IMR-90 (cell line): ENCODE measurements around the gene LCN12. TPM values are rescaled to one million over a fixed set of nuclear protein-coding genes. Genes with fewer than 3 reads are reported as not detected.

ENCODE experiments used
- ATAC-seq: fragments of 200-7000 bp; cut with Tn5 transposase; 2 replicates; pipeline ENCODE4 v1.9.1; 2020; ENCODE audit warnings: low read depth, mild to moderate bottlenecking, moderate library complexity
- BruUV-seq: library from RNA; stranded (reverse); fragments of 400-500 nt; replicated peaks from 2 replicates; lab custom pipeline; 2021; lab: Mats Ljungman, UMichigan
- CTCF ChIA-PET: fragments of 300-600 bp; formaldehyde crosslinking; extraction: SDS; loops from one replicate; lab custom pipeline; 2021; ENCODE audit warnings: antibody characterized with exemption; lab: Yijun Ruan, JAX
- POLR2A ChIA-PET: fragments of 300-600 bp; sonication (Branson Sonifier 250); formaldehyde crosslinking; loops from one replicate; lab custom pipeline; 2022; ENCODE audit warnings: antibody characterized with exemption; ENCODE audit not compliant: unreplicated experiment; lab: Charles Lee
- DNase-seq: peaks from one replicate; pipeline ENCODE4 v3.0.0; 2013
- H2AFZ ChIP-seq: replicated peaks from 2 replicates; pipeline ENCODE3; 2013; ENCODE audit warnings: low read length, mild to moderate bottlenecking; ENCODE audit not compliant: poor library complexity
- H2AK5ac ChIP-seq: 2 replicates; pipeline ENCODE4 v1.6.1; 2013; ENCODE audit warnings: low read depth, low read length, inconsistent platforms
- H2AK9ac ChIP-seq: replicated peaks from 2 replicates; pipeline ENCODE3; 2013; ENCODE audit warnings: mild to moderate bottlenecking, low read depth, low read length, moderate library complexity; ENCODE audit not compliant: poor library complexity
- H2BK120ac ChIP-seq: 2 replicates; pipeline ENCODE4 v1.6.1; 2013; ENCODE audit warnings: low read depth, low read length, inconsistent platforms
- H2BK15ac ChIP-seq: 3 replicates; pipeline ENCODE4 v1.6.1; 2013; ENCODE audit warnings: low read depth, low read length, inconsistent platforms
- H2BK20ac ChIP-seq: 2 replicates; pipeline ENCODE4 v1.6.1; 2013; ENCODE audit warnings: low read depth, mild to moderate bottlenecking, inconsistent platforms, low read length, moderate library complexity
- H2BK5ac ChIP-seq: 2 replicates; pipeline ENCODE4 v1.6.1; 2013; ENCODE audit warnings: mild to moderate bottlenecking, low read depth, low read length, inconsistent platforms; ENCODE audit not compliant: poor library complexity, severe bottlenecking
- H3K14ac ChIP-seq: replicated peaks from 2 replicates; pipeline ENCODE4 v1.6.1; 2013; ENCODE audit warnings: low read depth, low read length, inconsistent platforms
- H3K18ac ChIP-seq: 2 replicates; pipeline ENCODE4 v1.6.1; 2013; ENCODE audit warnings: low read depth, low read length, control low read depth
- H3K23ac ChIP-seq: 2 replicates; pipeline ENCODE4 v1.6.1; 2013; ENCODE audit warnings: low read depth, low read length, inconsistent platforms
- H3K27ac ChIP-seq: 2 replicates; pipeline ENCODE4 v1.5.1; 2013; ENCODE audit warnings: mild to moderate bottlenecking, control low read depth, low read length; ENCODE audit not compliant: insufficient read depth
- H3K27me3 ChIP-seq: 2 replicates; pipeline ENCODE4 v1.6.1; 2013; ENCODE audit warnings: low read length; ENCODE audit not compliant: control insufficient read depth, insufficient read depth
- H3K36me3 ChIP-seq: 2 replicates; pipeline ENCODE4 v1.6.1; 2013; ENCODE audit warnings: low read length, mixed read lengths; ENCODE audit not compliant: control insufficient read depth, insufficient read depth
- H3K4ac ChIP-seq: 2 replicates; pipeline ENCODE4 v1.6.1; 2013; ENCODE audit warnings: low read depth, low read length, inconsistent platforms
- H3K4me1 ChIP-seq: 2 replicates; pipeline ENCODE4 v1.6.1; 2013; ENCODE audit warnings: low read length, mixed read lengths; ENCODE audit not compliant: control insufficient read depth, insufficient read depth
- H3K4me2 ChIP-seq: 2 replicates; pipeline ENCODE4 v1.6.1; 2013; ENCODE audit warnings: low read depth, mild to moderate bottlenecking, control low read depth, low read length, moderate library complexity
- H3K4me3 ChIP-seq: 2 replicates; pipeline ENCODE4 v1.5.1; 2013; ENCODE audit warnings: low read depth, mild to moderate bottlenecking, control low read depth, low read length, moderate library complexity; ENCODE audit not compliant: insufficient read depth
- H3K56ac ChIP-seq: 2 replicates; pipeline ENCODE4 v1.6.1; 2013; ENCODE audit warnings: low read length, inconsistent platforms; ENCODE audit not compliant: insufficient read depth; ENCODE audit errors: extremely low read depth
- H3K79me1 ChIP-seq, 2 experiments: 2 replicates each; pipeline ENCODE4 v1.6.1; 2013; ENCODE audit warnings: low read length in 2 of 2, inconsistent platforms in 1 of 2, low read depth in 1 of 2
- H3K9ac ChIP-seq: 2 replicates; pipeline ENCODE4 v1.6.1; 2013; ENCODE audit warnings: low read depth, low read length, control low read depth
- H3K9me1 ChIP-seq: 2 replicates; pipeline ENCODE4 v1.6.1; 2013; ENCODE audit warnings: low read length, inconsistent platforms; ENCODE audit not compliant: insufficient read depth
- H3K9me3 ChIP-seq: 2 replicates; pipeline ENCODE4 v1.6.1; 2013; ENCODE audit warnings: low read length; ENCODE audit not compliant: control insufficient read depth, insufficient read depth
- H4K20me1 ChIP-seq: 2 replicates; pipeline ENCODE4 v1.6.1; 2013; ENCODE audit warnings: low read length, inconsistent platforms; ENCODE audit not compliant: insufficient read depth
- H4K5ac ChIP-seq: 2 replicates; pipeline ENCODE4 v1.6.1; 2013; ENCODE audit warnings: mild to moderate bottlenecking, low read depth, low read length, control low read depth
- H4K8ac ChIP-seq, 2 experiments: 2 replicates each; pipeline ENCODE4 v1.6.1; 2013; ENCODE audit warnings: low read depth in 2 of 2, low read length in 2 of 2, control low read depth in 1 of 2, inconsistent platforms in 1 of 2
- H4K91ac ChIP-seq: 2 replicates; pipeline ENCODE4 v1.6.1; 2013; ENCODE audit warnings: low read depth, low read length, inconsistent platforms; ENCODE audit not compliant: insufficient read depth
- CEBPB ChIP-seq: IDR thresholded peaks from 2 replicates; pipeline ENCODE4 v1.6.1; 2012; ENCODE audit warnings: low read depth, low read length, improper control_type of control experiment
- WGBS, 2 experiments: methylation state at CpG; one replicate each; pipeline versions ENCODE4 v1.1.5 to v1.1.7; 2013; ENCODE audit warnings: missing lambda C conversion rate in 2 of 2; ENCODE audit not compliant: insufficient read length in 1 of 2; ENCODE audit errors: extremely low coverage in 2 of 2; 5-methylcytosine and 5-hydroxymethylcytosine counted together
- dilution Hi-C: fragments of 300-500 bp; cut with HindIII; formaldehyde crosslinking; loops from one replicate; pipeline ENCODE4 v1.14.3; 2018; ENCODE audit warnings: low sequenced_read_pairs; ENCODE audit not compliant: unreplicated experiment
- in situ Hi-C: fragments of 300-500 bp; cut with MboI; formaldehyde crosslinking; loops from 3 replicates; pipeline ENCODE4 v1.14.3; 2019; ENCODE audit warnings: low sequenced_read_pairs, inconsistent platforms, mixed read lengths
- intact Hi-C: fragments of 100-400 bp; cut with micrococcal nuclease; formaldehyde crosslinking; loops from 2 replicates; pipeline ENCODE4 v1.10.0; 2022
- polyA plus RNA-seq, 3 experiments: library from polyadenylated mRNA; depleted of rRNA; stranded (reverse); fragments of >200 nt; gene quantifications; 2 replicates each; pipeline ENCODE4 v1.2.3, GENCODE V29; 2012; ENCODE audit warnings: low replicate concordance in 1 of 3
- total RNA-seq: library from RNA; depleted of rRNA; stranded (reverse); fragments of >200 nt; gene quantifications from 2 replicates; pipeline ENCODE4 v1.2.3, GENCODE V29; 2012
- TF ChIP-seq, protein P1 (sequence below): fragments of 150-350 bp; IDR thresholded peaks from 2 replicates; pipeline ENCODE4 v1.6.1; 2017; ENCODE audit warnings: mild to moderate bottlenecking, antibody characterized with exemption, low read length, low read depth

Gene LCN12
- total and polyA plus RNA-seq, 2 of the 4 experiments (the other 2 are of a cell fraction), result 0.12 TPM; not detected in 1

DNA sequence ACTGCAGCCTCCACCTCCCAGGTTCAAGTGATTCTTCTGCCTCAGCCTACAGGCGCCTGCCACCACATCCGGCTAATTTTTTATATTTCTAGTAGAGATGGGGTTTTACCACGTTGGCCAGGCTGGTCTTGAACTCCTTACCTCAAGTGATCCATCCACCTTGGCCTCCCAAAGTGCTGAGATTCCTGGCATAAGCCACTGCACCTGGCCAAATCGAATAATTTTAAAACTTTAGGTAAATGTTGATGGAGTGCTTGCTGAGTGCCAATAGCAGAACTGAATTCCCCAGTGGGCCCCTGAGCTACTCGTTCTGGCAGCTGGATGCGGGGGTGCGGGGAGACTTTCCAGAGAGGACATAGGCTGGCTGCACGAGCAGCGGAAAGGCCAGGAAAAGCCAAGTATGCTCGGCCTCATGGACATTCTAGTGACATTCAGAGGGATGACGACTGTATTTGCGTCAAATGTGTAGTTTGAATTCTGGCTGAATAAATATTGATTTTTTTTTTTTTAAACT lies 49.0 kb upstream of the LCN12 start:
- H3K4ac ChIP-seq, result no peak overlapping the region
- no peak for ATAC-seq
- H3K56ac ChIP-seq, result no peak overlapping the region
- H3K4me2 ChIP-seq, result no peak overlapping the region
- H3K9me3 ChIP-seq, result no peaks in the 10 kb centered on the region
- no peak overlapping the region for H2BK15ac ChIP-seq
- peaks cover 3 to 51% of the 10 kb centered on the region in 2 experiments for H3K79me1 ChIP-seq
- no peak overlapping the region for H3K18ac ChIP-seq
- H3K9ac ChIP-seq, result no peak overlapping the region
- POLR2A ChIA-PET, result no interaction called here
- no peak overlapping the region for H2AFZ ChIP-seq
- 91% methylated on average over 7 of the region's 12 CpGs; no CpG with 5 or more reads in 1 of the 2 experiments for WGBS, 2 experiments
- H3K4me3 ChIP-seq, result no peak overlapping the region
- no peaks in the 10 kb centered on the region; the same call in none of the 2 replicates for H4K20me1 ChIP-seq
- H3K27ac ChIP-seq, result no peak overlapping the region
- no peaks in the 10 kb centered on the region for H3K27me3 ChIP-seq
- H2BK120ac ChIP-seq, result no peak overlapping the region
- intact Hi-C loops (no loop called here), dilution Hi-C loops (no loop called here), in situ Hi-C loops (no loop called here)
- H2BK20ac ChIP-seq, result no peak overlapping the region
- H3K4me1 ChIP-seq, result peaks cover 15% of the 10 kb centered on the region
- 0 out of 2 replicates have a peak, but pooled peaks cover 10% of the 10 kb centered on the region for H3K9me1 ChIP-seq
- TF ChIP-seq, protein P1, sequence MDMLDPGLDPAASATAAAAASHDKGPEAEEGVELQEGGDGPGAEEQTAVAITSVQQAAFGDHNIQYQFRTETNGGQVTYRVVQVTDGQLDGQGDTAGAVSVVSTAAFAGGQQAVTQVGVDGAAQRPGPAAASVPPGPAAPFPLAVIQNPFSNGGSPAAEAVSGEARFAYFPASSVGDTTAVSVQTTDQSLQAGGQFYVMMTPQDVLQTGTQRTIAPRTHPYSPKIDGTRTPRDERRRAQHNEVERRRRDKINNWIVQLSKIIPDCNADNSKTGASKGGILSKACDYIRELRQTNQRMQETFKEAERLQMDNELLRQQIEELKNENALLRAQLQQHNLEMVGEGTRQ, result no peak
- TF ChIP-seq CEBPB, result no peak
- H3K36me3 ChIP-seq, result peaks cover 26% of the 10 kb centered on the region
- H4K8ac ChIP-seq, result no peak overlapping the region
- H2BK5ac ChIP-seq, result no peak overlapping the region
- no peak overlapping the region for H4K5ac ChIP-seq
- H2AK9ac ChIP-seq, result peak overlapping the region; percentile 83
- CTCF ChIA-PET, result interaction anchor here (0.9 kb wide), 1 partner anchor 41 kb away, joined by 3 read pairs; the partner anchor contains the start of gene FBXW5
- no peak overlapping the region for H4K91ac ChIP-seq
- no peak overlapping the region for H3K14ac ChIP-seq
- no peak overlapping the region for H3K23ac ChIP-seq
- no peak for DNase-seq
- no TSS peak for BruUV-seq
- no peak overlapping the region for H2AK5ac ChIP-seq
